Mesenchymal stem cell (in vitro differentiated cells and primary cell): ENCODE measurements around the gene CPD.

Source experiments
- DNase-seq: peaks from one replicate; pipeline ENCODE4 v3.0.0-alpha.2; 2013
- H2AFZ ChIP-seq: one replicate; pipeline ENCODE4 v1.6.1; 2013; ENCODE audit warnings: low read depth, mild to moderate bottlenecking, control low read depth, inconsistent platforms, low read length, moderate library complexity
- H2AK5ac ChIP-seq: 2 replicates; pipeline ENCODE4 v1.6.1; 2013; ENCODE audit warnings: low read length, moderate library complexity, mild to moderate bottlenecking, inconsistent platforms; ENCODE audit not compliant: severe bottlenecking
- H2BK120ac ChIP-seq: one replicate; pipeline ENCODE4 v1.6.1; 2013; ENCODE audit warnings: low read depth, mild to moderate bottlenecking, inconsistent platforms, low read length, moderate library complexity
- H2BK12ac ChIP-seq, 2 experiments: one replicate each; pipeline ENCODE4 v1.6.1; 2013; ENCODE audit warnings: inconsistent platforms in 2 of 2, low read length in 2 of 2, mild to moderate bottlenecking in 2 of 2, moderate library complexity in 2 of 2, control low read depth in 1 of 2
- H2BK15ac ChIP-seq: one replicate; pipeline ENCODE4 v1.6.1; 2013; ENCODE audit warnings: mild to moderate bottlenecking, low read depth, inconsistent platforms; ENCODE audit not compliant: poor library complexity, severe bottlenecking
- H2BK5ac ChIP-seq: 2 replicates; pipeline ENCODE4 v1.6.1; 2013; ENCODE audit warnings: low read depth, mild to moderate bottlenecking, low read length, control low read depth, inconsistent platforms; ENCODE audit not compliant: poor library complexity, severe bottlenecking
- H3K14ac ChIP-seq, 2 experiments: one replicate each; pipeline ENCODE4 v1.6.1; 2013; ENCODE audit warnings: inconsistent platforms in 2 of 2, low read length in 2 of 2, control low read depth in 1 of 2, mild to moderate bottlenecking in 1 of 2, moderate library complexity in 1 of 2
- H3K18ac ChIP-seq, 2 experiments: one replicate each; pipeline ENCODE4 v1.6.1; 2013; ENCODE audit warnings: inconsistent platforms in 2 of 2, low read length in 2 of 2, control low read depth in 1 of 2, low read depth in 1 of 2, mild to moderate bottlenecking in 1 of 2
- H3K23ac ChIP-seq, 2 experiments: one replicate each; pipeline ENCODE4 v1.6.1; 2013; ENCODE audit warnings: inconsistent platforms in 2 of 2, low read length in 2 of 2, mild to moderate bottlenecking in 2 of 2, moderate library complexity in 2 of 2, control low read depth in 1 of 2
- H3K27ac ChIP-seq: 2 replicates; pipeline ENCODE4 v1.5.1; 2013; ENCODE audit warnings: mild to moderate bottlenecking, moderate library complexity, low read length, control low read depth, inconsistent platforms; ENCODE audit not compliant: poor library complexity, severe bottlenecking
- H3K27me3 ChIP-seq, 2 experiments: 2 replicates each; pipeline versions ENCODE4 v1.6.1 to v1.7.0; 2013; ENCODE audit warnings: low read length in 2 of 2, mild to moderate bottlenecking in 2 of 2, moderate library complexity in 2 of 2, control low read depth in 1 of 2, inconsistent platforms in 1 of 2; ENCODE audit not compliant: control insufficient read depth in 1 of 2, insufficient read depth in 1 of 2
- H3K36me3 ChIP-seq, 2 experiments: 2 replicates each; pipeline versions ENCODE4 v1.6.1 to v1.7.0; 2013; ENCODE audit warnings: low read length in 2 of 2, control low read depth in 1 of 2, inconsistent platforms in 1 of 2, low read depth in 1 of 2, mild to moderate bottlenecking in 1 of 2; ENCODE audit not compliant: insufficient read depth in 2 of 2, control insufficient read depth in 1 of 2
- H3K4ac ChIP-seq, 2 experiments: one replicate each; pipeline ENCODE4 v1.6.1; 2013; ENCODE audit warnings: inconsistent platforms in 2 of 2, low read length in 2 of 2, mild to moderate bottlenecking in 2 of 2, moderate library complexity in 2 of 2, control low read depth in 1 of 2, low read depth in 1 of 2
- H3K4me1 ChIP-seq: 2 replicates; pipeline ENCODE4 v1.6.1; 2013; ENCODE audit warnings: low read depth, low read length, control low read depth; ENCODE audit not compliant: control insufficient read depth, insufficient read depth
- H3K4me2 ChIP-seq: 2 replicates; pipeline ENCODE4 v1.6.1; 2013; ENCODE audit warnings: low read length, mild to moderate bottlenecking, inconsistent platforms; ENCODE audit not compliant: poor library complexity, severe bottlenecking
- H3K4me3 ChIP-seq, 2 experiments: 2 replicates each; pipeline versions ENCODE4 v1.5.1 to v1.7.0; 2013; ENCODE audit warnings: low read length in 2 of 2, mild to moderate bottlenecking in 2 of 2, control low read depth in 1 of 2, low read depth in 1 of 2; ENCODE audit not compliant: insufficient read depth in 1 of 2
- H3K79me1 ChIP-seq: replicated peaks from 2 replicates; pipeline ENCODE4 v1.6.1; 2013; ENCODE audit warnings: mild to moderate bottlenecking, control low read depth, low read length, inconsistent platforms; ENCODE audit not compliant: poor library complexity, severe bottlenecking
- H3K9ac ChIP-seq: 2 replicates; pipeline ENCODE4 v1.7.0; 2013; ENCODE audit warnings: mild to moderate bottlenecking, low read length, moderate library complexity
- H3K9me3 ChIP-seq: 2 replicates; pipeline ENCODE4 v1.7.0; 2013; ENCODE audit warnings: mild to moderate bottlenecking, low read length; ENCODE audit not compliant: control insufficient read depth
- H4K8ac ChIP-seq: one replicate; pipeline ENCODE4 v1.6.1; 2013; ENCODE audit warnings: inconsistent platforms, mild to moderate bottlenecking, low read length, moderate library complexity
- H4K91ac ChIP-seq: one replicate; pipeline ENCODE4 v1.6.1; 2013; ENCODE audit warnings: mild to moderate bottlenecking, low read length, inconsistent platforms
- WGBS: methylation state at CpG from one replicate; pipeline ENCODE4 v1.1.7; 2013; ENCODE audit warnings: mixed read lengths; 5-methylcytosine and 5-hydroxymethylcytosine counted together

CPD gene

DNA sequence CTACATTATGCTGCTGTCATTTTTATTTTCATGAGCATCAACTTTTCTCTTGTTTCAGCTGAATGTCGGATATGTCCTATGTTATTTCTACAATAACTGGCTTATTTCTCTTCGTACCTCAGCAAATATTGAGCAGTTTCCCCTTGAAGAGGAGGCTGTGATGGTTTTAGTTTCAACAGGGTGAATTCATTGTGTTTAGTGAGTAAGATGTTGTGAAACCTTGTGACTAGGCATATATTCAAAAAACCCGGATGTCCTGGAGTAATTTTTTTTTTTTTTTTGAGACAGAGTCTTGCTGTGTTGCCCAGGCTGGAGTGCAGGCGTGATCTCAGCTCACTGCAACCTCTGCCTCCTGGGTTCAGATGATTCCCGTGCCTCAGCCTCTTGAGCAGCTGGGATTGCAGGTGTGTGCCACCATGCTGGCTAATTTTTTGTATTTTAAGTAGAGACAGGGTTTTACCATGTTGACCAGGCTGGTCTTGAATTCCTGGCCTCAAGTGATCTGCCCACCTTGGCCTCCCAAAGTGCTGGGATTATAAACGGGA lies 11.1 kb downstream of the CPD start:
- 99% methylated on average over 5 of the region's 6 CpGs for WGBS
- H3K23ac ChIP-seq = no peak overlapping the region

DNA sequence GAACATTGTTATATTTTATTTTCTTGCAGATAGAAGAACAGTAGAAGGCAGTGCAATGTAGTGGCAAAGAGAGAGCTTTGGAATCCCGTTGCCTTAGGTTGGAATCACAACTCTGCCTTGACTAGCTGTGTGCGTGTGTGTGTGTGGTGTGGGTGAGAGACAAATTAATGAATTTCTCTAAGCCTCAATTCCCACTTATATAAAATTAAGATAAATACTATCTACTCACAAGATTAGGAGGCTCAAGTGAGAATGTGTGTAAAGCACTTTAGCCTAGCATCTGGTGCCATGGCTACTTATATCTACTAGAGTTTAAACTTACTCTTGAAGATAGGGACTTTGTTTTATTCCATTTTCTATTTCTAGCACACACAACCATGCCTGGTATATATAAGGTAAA lies 12.8 kb downstream of the CPD start:
- Histone ChIP-seq H3K9ac (no peak overlapping the region), H3K4me1 (peaks cover 4% of the 10 kb centered on the region), H2AK5ac (no peak overlapping the region), H3K4ac (no peak overlapping the region), H3K4me2 (no peak overlapping the region), H2BK5ac (no peak overlapping the region), H3K4me3 (no peak overlapping the region), H3K9me3 (no peaks in the 10 kb centered on the region), H2BK12ac (no peak overlapping the region), H4K8ac (no peak overlapping the region), H3K27me3 (no peaks in the 10 kb centered on the region), H2AFZ (no peak overlapping the region), H2BK15ac (no peak overlapping the region), H3K18ac (no peak overlapping the region), H3K14ac (no peak overlapping the region), H2BK120ac (no peak overlapping the region), H3K79me1 (peaks cover 18% of the 10 kb centered on the region), H3K23ac (no peak overlapping the region), H3K27ac (no peak overlapping the region), H3K36me3 (peaks cover 20 to 48% of the 10 kb centered on the region in 2 experiments), H4K91ac (no peak overlapping the region)
- WGBS = no CpG with 5 or more reads among the region's 2 CpGs
- DNase-seq = no peak

More for the DNA sequence above, 11.1 kb downstream of the CPD start:
- H2BK5ac ChIP-seq = no peak overlapping the region
- H2BK15ac ChIP-seq = no peak overlapping the region
- no peaks in the 10 kb centered on the region for H3K9me3 ChIP-seq
- H3K4me2 ChIP-seq = no peak overlapping the region
- no peak overlapping the region for H3K4ac ChIP-seq
- peak overlapping the region; percentile 70 for H3K9ac ChIP-seq
- no peak overlapping the region for H3K18ac ChIP-seq
- DNase-seq = no peak
- H3K36me3 ChIP-seq = peaks cover 24 to 65% of the 10 kb centered on the region in 2 experiments
- H4K91ac ChIP-seq = no peak overlapping the region
- H2AFZ ChIP-seq = no peak overlapping the region
- H3K79me1 ChIP-seq = peaks cover 26% of the 10 kb centered on the region
- no peak overlapping the region for H2BK120ac ChIP-seq
- H3K4me3 ChIP-seq = no peak overlapping the region
- H3K27ac ChIP-seq = no peak overlapping the region
- no peak overlapping the region for H3K14ac ChIP-seq
- no peak overlapping the region for H2BK12ac ChIP-seq
- no peak overlapping the region for H2AK5ac ChIP-seq
- no peaks in the 10 kb centered on the region for H3K27me3 ChIP-seq
- H3K4me1 ChIP-seq = peaks cover 4% of the 10 kb centered on the region
- H4K8ac ChIP-seq = no peak overlapping the region

DNA sequence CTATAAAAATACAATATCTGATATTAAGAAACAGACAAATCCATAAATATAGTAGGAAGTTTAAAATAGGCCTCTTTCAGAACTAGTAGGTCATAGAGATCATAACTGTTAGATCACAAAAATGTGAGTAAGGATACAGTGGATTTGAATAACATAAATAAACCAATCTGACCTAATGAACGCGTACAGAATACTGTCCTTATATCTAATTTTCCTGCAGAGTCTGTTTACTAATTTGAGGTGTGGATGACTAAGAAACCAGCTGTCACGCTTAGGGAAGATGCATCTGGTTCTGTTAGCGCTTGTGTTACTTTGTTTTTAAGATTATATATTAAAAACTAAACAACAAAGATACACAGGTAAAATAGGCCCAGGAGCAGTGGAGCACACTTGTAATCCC lies 14.8 kb downstream of the CPD start:
- H3K9ac ChIP-seq = no peak overlapping the region
- H3K23ac ChIP-seq = no peak overlapping the region
- H2BK12ac ChIP-seq = no peak overlapping the region
- H3K27me3 ChIP-seq = no peaks in the 10 kb centered on the region
- H3K14ac ChIP-seq = no peak overlapping the region
- H3K4me2 ChIP-seq = no peak overlapping the region
- no peak overlapping the region for H3K27ac ChIP-seq
- no peak overlapping the region for H4K8ac ChIP-seq
- H2AFZ ChIP-seq = no peak overlapping the region
- no peak overlapping the region for H3K4ac ChIP-seq
- H3K4me3 ChIP-seq = no peak overlapping the region
- H2AK5ac ChIP-seq = no peak overlapping the region
- no peak overlapping the region for H2BK5ac ChIP-seq
- H3K79me1 ChIP-seq = peaks cover 14% of the 10 kb centered on the region
- WGBS = no CpG with 5 or more reads among the region's 4 CpGs
- no peak overlapping the region for H2BK120ac ChIP-seq
- peak; percentile 45 for DNase-seq
- no peak overlapping the region for H2BK15ac ChIP-seq
- H3K4me1 ChIP-seq = peaks cover 6% of the 10 kb centered on the region
- H3K36me3 ChIP-seq = peaks cover 11 to 33% of the 10 kb centered on the region in 2 experiments
- H3K18ac ChIP-seq = no peak overlapping the region
- H3K9me3 ChIP-seq = no peaks in the 10 kb centered on the region
- H4K91ac ChIP-seq = no peak overlapping the region

GRCh38 chr17:30393911-30394867 lies 15.5 kb downstream of the CPD start:
- H3K36me3 ChIP-seq = peaks cover 6 to 35% of the 10 kb centered on the region in 2 experiments
- no peaks in the 10 kb centered on the region for H3K9me3 ChIP-seq
- H3K27ac ChIP-seq = no peak overlapping the region
- H2AFZ ChIP-seq = no peak overlapping the region
- H4K91ac ChIP-seq = no peak overlapping the region
- H3K4me3 ChIP-seq = no peak overlapping the region
- no peak overlapping the region for H3K23ac ChIP-seq
- H2BK12ac ChIP-seq = no peak overlapping the region
- no peak overlapping the region for H2AK5ac ChIP-seq
- DNase-seq = peak; percentile 10
- no peaks in the 10 kb centered on the region for H3K27me3 ChIP-seq
- H4K8ac ChIP-seq = no peak overlapping the region
- peaks cover 3% of the 10 kb centered on the region for H3K4me1 ChIP-seq
- H3K14ac ChIP-seq = no peak overlapping the region
- peak overlapping the region; percentile 19 for H2BK120ac ChIP-seq
- H3K4ac ChIP-seq = no peak overlapping the region
- H2BK5ac ChIP-seq = no peak overlapping the region
- 81% methylated on average over 5 of the region's 6 CpGs for WGBS
- no peak overlapping the region for H2BK15ac ChIP-seq
- no peak overlapping the region for H3K4me2 ChIP-seq
- H3K9ac ChIP-seq = no peak overlapping the region
- no peak overlapping the region for H3K18ac ChIP-seq
- H3K79me1 ChIP-seq = peaks cover 9% of the 10 kb centered on the region
